Prostate gland (tissue), 2 donors: Measurements from ENCODE around the gene GTF2H4.

Source experiments
- CTCF ChIP-seq, 4 experiments: fragments of 200-600 bp in 2 of 4; fragments of 450-650 bp in 2 of 4; sonication (generic) in 2 of 4; IDR thresholded peaks; 1 replicate in 3 of 4; 2 replicates in 1 of 4; pipeline ENCODE4 v1.5.1; 2016 to 2019; ENCODE audit warnings: antibody characterized with exemption in 4 of 4, mild to moderate bottlenecking in 2 of 4, moderate library complexity in 2 of 4
- POLR2A ChIP-seq: fragments of 450-650 bp; IDR thresholded peaks from one replicate; pipeline ENCODE4 v1.6.1; 2016; ENCODE audit warnings: antibody characterized with exemption, mild to moderate bottlenecking
- POLR2AphosphoS5 ChIP-seq: sonication (generic); formaldehyde crosslinking; IDR thresholded peaks from one replicate; pipeline ENCODE4 v1.6.1; 2017; ENCODE audit warnings: antibody characterized with exemption

- TF ChIP-seq CTCF (IDR thresholded peaks at IDR 0.05) (no peak), POLR2A (no peak), POLR2AphosphoS5 (no peak)
Observed at GRCh38 chr6:30870546-30870945, 37.5 kb upstream of the GTF2H4 start.
